Suprapubic skin (tissue), 4 donors: ENCODE data around the gene TEX9.

Experiments used
- EP300 ChIP-seq: sonication (generic); formaldehyde crosslinking; IDR thresholded peaks from one replicate; pipeline ENCODE4 v1.6.1; 2017; ENCODE audit warnings: antibody characterized with exemption
- POLR2A ChIP-seq, 2 donors: fragments of 450-650 bp; IDR thresholded peaks; one replicate each; pipeline ENCODE4 v1.6.1; 2017; ENCODE audit warnings: antibody characterized with exemption in 2 of 2, mild to moderate bottlenecking in 2 of 2, moderate library complexity in 2 of 2
- POLR2AphosphoS5 ChIP-seq, 3 donors: sonication (generic); formaldehyde crosslinking; IDR thresholded peaks; one replicate each; pipeline ENCODE4 v1.6.1; 2017; ENCODE audit warnings: antibody characterized with exemption in 3 of 3
- TF ChIP-seq, protein P1 (sequence below), 2 donors: fragments of 200-600 bp in 1 of 2; fragments of 450-650 bp in 1 of 2; sonication (generic) in 1 of 2; IDR thresholded peaks; one replicate each; pipeline ENCODE4 v1.5.1; 2016 to 2019; ENCODE audit warnings: antibody characterized with exemption in 2 of 2, mild to moderate bottlenecking in 1 of 2, moderate library complexity in 1 of 2

DNA sequence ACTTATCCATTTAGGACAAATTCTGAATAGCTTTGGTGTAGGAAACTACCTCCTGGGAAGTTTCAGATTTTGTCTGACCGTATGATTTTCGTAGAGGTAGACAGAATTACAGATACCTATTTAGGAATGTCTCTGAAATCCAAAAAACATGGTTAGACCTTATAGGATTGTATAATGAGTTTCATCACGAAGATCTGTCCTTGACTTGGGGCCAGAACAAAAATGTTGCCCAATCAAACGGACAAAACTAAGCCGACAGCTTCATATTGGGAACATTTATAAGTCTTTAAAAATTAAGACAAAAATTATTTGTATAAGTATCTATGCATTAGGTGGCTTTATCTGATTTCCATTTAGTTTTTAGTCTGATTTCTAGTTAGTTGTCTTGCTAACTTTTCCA, 67.1 kb downstream of the TEX9 start:
- TF ChIP-seq, protein P1, sequence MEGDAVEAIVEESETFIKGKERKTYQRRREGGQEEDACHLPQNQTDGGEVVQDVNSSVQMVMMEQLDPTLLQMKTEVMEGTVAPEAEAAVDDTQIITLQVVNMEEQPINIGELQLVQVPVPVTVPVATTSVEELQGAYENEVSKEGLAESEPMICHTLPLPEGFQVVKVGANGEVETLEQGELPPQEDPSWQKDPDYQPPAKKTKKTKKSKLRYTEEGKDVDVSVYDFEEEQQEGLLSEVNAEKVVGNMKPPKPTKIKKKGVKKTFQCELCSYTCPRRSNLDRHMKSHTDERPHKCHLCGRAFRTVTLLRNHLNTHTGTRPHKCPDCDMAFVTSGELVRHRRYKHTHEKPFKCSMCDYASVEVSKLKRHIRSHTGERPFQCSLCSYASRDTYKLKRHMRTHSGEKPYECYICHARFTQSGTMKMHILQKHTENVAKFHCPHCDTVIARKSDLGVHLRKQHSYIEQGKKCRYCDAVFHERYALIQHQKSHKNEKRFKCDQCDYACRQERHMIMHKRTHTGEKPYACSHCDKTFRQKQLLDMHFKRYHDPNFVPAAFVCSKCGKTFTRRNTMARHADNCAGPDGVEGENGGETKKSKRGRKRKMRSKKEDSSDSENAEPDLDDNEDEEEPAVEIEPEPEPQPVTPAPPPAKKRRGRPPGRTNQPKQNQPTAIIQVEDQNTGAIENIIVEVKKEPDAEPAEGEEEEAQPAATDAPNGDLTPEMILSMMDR (IDR thresholded peaks at IDR 0.05) = no peak
- no peak for TF ChIP-seq POLR2A (IDR thresholded peaks at IDR 0.05)
- TF ChIP-seq POLR2AphosphoS5 (IDR thresholded peaks at IDR 0.05) = no peak
- no peak for TF ChIP-seq EP300
